ENCODE data around the gene HOXD12.

Gene HOXD12

DNA sequence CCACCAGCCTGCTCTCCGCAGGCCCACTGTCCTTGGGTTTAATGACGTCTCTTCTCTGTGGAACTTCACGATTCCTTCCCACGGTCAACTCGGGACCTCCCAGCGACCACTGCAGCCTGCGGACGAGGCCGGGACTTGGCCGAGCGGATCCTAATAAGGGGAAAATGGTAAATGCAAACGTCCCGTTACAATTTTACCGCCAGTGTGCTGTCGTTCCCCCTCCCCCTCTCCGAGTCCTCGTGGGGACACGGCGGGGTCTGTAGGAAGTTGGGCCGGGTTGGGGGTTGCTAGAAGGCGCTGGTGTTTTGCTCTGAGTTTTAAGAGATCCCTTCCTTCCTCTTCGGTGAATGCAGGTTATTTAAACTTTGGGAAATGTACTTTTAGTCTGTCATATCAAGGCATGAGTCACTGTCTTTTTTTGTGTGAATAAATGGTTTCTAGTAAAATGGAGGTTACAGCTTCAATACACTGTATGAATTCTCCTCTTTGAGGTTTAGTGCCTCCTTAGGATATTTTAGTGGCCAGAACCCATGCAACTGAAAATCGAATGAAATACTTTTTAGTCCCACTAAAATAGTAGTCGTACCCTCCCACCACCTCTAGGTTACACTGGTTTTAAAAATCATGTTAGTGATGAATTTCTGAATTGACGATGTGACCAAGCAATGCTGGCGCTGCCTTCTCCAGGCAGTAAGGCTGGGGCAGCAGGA is 9.8 kb downstream of the HOXD12 start:
- H3K36me3 ChIP-seq (replicated peaks; ENCODE audit: insufficient read depth, low read length) = no peaks in the 10 kb centered on the region
- no peak overlapping the region for H3K4me3 ChIP-seq (ENCODE audit: low read length)

GRCh38 chr2:176109946-176110345 is 10.4 kb downstream of the HOXD12 start:
- no peaks in the 10 kb centered on the region for H3K79me2 ChIP-seq (ENCODE audit: low read length)
- peaks cover 62% of the 10 kb centered on the region for H3K27me3 ChIP-seq (replicated peaks; ENCODE audit: insufficient read depth, low read length)
- no peaks in the 10 kb centered on the region for H3F3A ChIP-seq (ENCODE audit: insufficient read depth, low read length)
- no peak overlapping the region for H3K9ac ChIP-seq (ENCODE audit: low read length)
- H3K4me3 ChIP-seq (ENCODE audit: low read length) = no peak overlapping the region
- TF ChIP-seq EZH2phosphoT487 (IDR thresholded peaks at IDR 0.05; ENCODE audit: low read length) (no peak), CTCF (IDR thresholded peaks at IDR 0.05; ENCODE audit: low read length) (no peak), EZH2 (optimal IDR thresholded peaks at IDR 0.05; ENCODE audit: low read depth, low read length) (no peak)
- DNase-seq = no peak
- H4K20me1 ChIP-seq (ENCODE audit: insufficient read depth, low read length) = no peaks in the 10 kb centered on the region
- H3K9me3 ChIP-seq (replicated peaks; ENCODE audit: insufficient read depth, low read length) = no peaks in the 10 kb centered on the region
- H3K4me1 ChIP-seq (ENCODE audit: low read length) = no peaks in the 10 kb centered on the region
- no peaks in the 10 kb centered on the region for H3K9me2 ChIP-seq (replicated peaks; ENCODE audit: insufficient read depth, low read length)
- no peak overlapping the region for H3K4me2 ChIP-seq (ENCODE audit: low read depth, low read length)
- H2AFZ ChIP-seq (ENCODE audit: low read length) = no peak overlapping the region
- H3K36me3 ChIP-seq (replicated peaks; ENCODE audit: insufficient read depth, low read length) = no peaks in the 10 kb centered on the region
- H3K27ac ChIP-seq (ENCODE audit: low read length) = no peak overlapping the region

More for the DNA sequence above, 9.8 kb downstream of the HOXD12 start:
- no peaks in the 10 kb centered on the region for H3K9me3 ChIP-seq (replicated peaks; ENCODE audit: insufficient read depth, low read length)
- no peaks in the 10 kb centered on the region for H3F3A ChIP-seq (ENCODE audit: insufficient read depth, low read length)
- no peaks in the 10 kb centered on the region for H4K20me1 ChIP-seq (ENCODE audit: insufficient read depth, low read length)
- no peak overlapping the region for H3K9ac ChIP-seq (ENCODE audit: low read length)
- H2AFZ ChIP-seq (ENCODE audit: low read length) = no peak overlapping the region
- no peaks in the 10 kb centered on the region for H3K79me2 ChIP-seq (ENCODE audit: low read length)
- no peak overlapping the region for H3K4me2 ChIP-seq (ENCODE audit: low read depth, low read length)
- no peak for DNase-seq
- TF ChIP-seq CTCF (IDR thresholded peaks at IDR 0.05; ENCODE audit: low read length) (no peak), EZH2 (optimal IDR thresholded peaks at IDR 0.05; ENCODE audit: low read depth, low read length) (no peak), EZH2phosphoT487 (IDR thresholded peaks at IDR 0.05; ENCODE audit: low read length) (no peak)
- no peaks in the 10 kb centered on the region for H3K4me1 ChIP-seq (ENCODE audit: low read length)
- H3K27ac ChIP-seq (ENCODE audit: low read length) = no peak overlapping the region
- peaks cover 57% of the 10 kb centered on the region for H3K27me3 ChIP-seq (replicated peaks; ENCODE audit: insufficient read depth, low read length)
- no peaks in the 10 kb centered on the region for H3K9me2 ChIP-seq (replicated peaks; ENCODE audit: insufficient read depth, low read length)

GRCh38 chr2:176110415-176111308 is 11.1 kb downstream of the HOXD12 start:
- no peaks in the 10 kb centered on the region for H3K36me3 ChIP-seq (replicated peaks; ENCODE audit: insufficient read depth, low read length)
- no peaks in the 10 kb centered on the region for H3K9me2 ChIP-seq (replicated peaks; ENCODE audit: insufficient read depth, low read length)
- H4K20me1 ChIP-seq (ENCODE audit: insufficient read depth, low read length) = no peaks in the 10 kb centered on the region
- H3K4me3 ChIP-seq (ENCODE audit: low read length) = no peak overlapping the region
- H3K9me3 ChIP-seq (replicated peaks; ENCODE audit: insufficient read depth, low read length) = no peaks in the 10 kb centered on the region
- no peak overlapping the region for H3K27ac ChIP-seq (ENCODE audit: low read length)
- no peak overlapping the region for H2AFZ ChIP-seq (ENCODE audit: low read length)
- TF ChIP-seq EZH2 (optimal IDR thresholded peaks at IDR 0.05; ENCODE audit: low read depth, low read length) (no peak), CTCF (IDR thresholded peaks at IDR 0.05; ENCODE audit: low read length) (no peak), EZH2phosphoT487 (IDR thresholded peaks at IDR 0.05; ENCODE audit: low read length) (no peak)
- no peak for DNase-seq
- H3K27me3 ChIP-seq (replicated peaks; ENCODE audit: insufficient read depth, low read length) = peaks cover 64% of the 10 kb centered on the region
- H3K4me1 ChIP-seq (ENCODE audit: low read length) = no peaks in the 10 kb centered on the region
- H3K9ac ChIP-seq (ENCODE audit: low read length) = no peak overlapping the region
- peak overlapping the region; percentile 31 for H3K4me2 ChIP-seq (ENCODE audit: low read depth, low read length)
- H3F3A ChIP-seq (ENCODE audit: insufficient read depth, low read length) = no peaks in the 10 kb centered on the region
- no peaks in the 10 kb centered on the region for H3K79me2 ChIP-seq (ENCODE audit: low read length)

All from MM.1S (cell line).